Duodenal mucosa (tissue), 2 donors: Measurements from ENCODE around the gene ITIH3.

Experiments
- H3K27ac ChIP-seq: one replicate; pipeline ENCODE4 v1.7.0; 2013; ENCODE audit warnings: low read depth, low read length
- H3K27me3 ChIP-seq, 2 donors: one replicate each; pipeline ENCODE4 v1.7.0; 2013; ENCODE audit warnings: low read length in 2 of 2, control low read depth in 1 of 2; ENCODE audit not compliant: insufficient read depth in 2 of 2, control insufficient read depth in 1 of 2
- H3K36me3 ChIP-seq, 2 donors: one replicate each; pipeline ENCODE4 v1.7.0; 2013; ENCODE audit warnings: low read length in 2 of 2, control low read depth in 1 of 2; ENCODE audit not compliant: insufficient read depth in 2 of 2, control insufficient read depth in 1 of 2
- H3K4me1 ChIP-seq, 2 donors: one replicate each; pipeline ENCODE4 v1.7.0; 2013; ENCODE audit warnings: low read length in 2 of 2, control low read depth in 1 of 2; ENCODE audit not compliant: insufficient read depth in 2 of 2, control insufficient read depth in 1 of 2
- H3K4me3 ChIP-seq, 2 donors: one replicate each; pipeline ENCODE4 v1.7.0; 2013; ENCODE audit warnings: low read length in 2 of 2, low read depth in 1 of 2
- H3K9ac ChIP-seq, 2 donors: one replicate each; pipeline ENCODE4 v1.7.0; 2013; ENCODE audit warnings: low read length in 2 of 2, low read depth in 1 of 2
- H3K9me3 ChIP-seq, 2 donors: one replicate each; pipeline ENCODE4 v1.7.0; 2013; ENCODE audit warnings: low read length in 2 of 2, control low read depth in 1 of 2; ENCODE audit not compliant: control insufficient read depth in 1 of 2

Gene ITIH3

GRCh38 chr3:52811452-52812011 lies 16.9 kb downstream of the ITIH3 start:
- Histone ChIP-seq H3K27ac (no peak overlapping the region), H3K9me3 (no peaks in the 10 kb centered on the region)

GRCh38 chr3:52813810-52814209 lies 19.2 kb downstream of the ITIH3 start:
- Histone ChIP-seq H3K27ac (no peak overlapping the region), H3K27me3 (no peaks in the 10 kb centered on the region)

More at GRCh38 chr3:52811452-52812011, 16.9 kb downstream of the ITIH3 start:
- no peaks in the 10 kb centered on the region for H3K27me3 ChIP-seq
- no peak overlapping the region for H3K4me3 ChIP-seq
- H3K9ac ChIP-seq = no peak overlapping the region
- no peaks in the 10 kb centered on the region for H3K36me3 ChIP-seq
- no peaks in the 10 kb centered on the region for H3K4me1 ChIP-seq

DNA sequence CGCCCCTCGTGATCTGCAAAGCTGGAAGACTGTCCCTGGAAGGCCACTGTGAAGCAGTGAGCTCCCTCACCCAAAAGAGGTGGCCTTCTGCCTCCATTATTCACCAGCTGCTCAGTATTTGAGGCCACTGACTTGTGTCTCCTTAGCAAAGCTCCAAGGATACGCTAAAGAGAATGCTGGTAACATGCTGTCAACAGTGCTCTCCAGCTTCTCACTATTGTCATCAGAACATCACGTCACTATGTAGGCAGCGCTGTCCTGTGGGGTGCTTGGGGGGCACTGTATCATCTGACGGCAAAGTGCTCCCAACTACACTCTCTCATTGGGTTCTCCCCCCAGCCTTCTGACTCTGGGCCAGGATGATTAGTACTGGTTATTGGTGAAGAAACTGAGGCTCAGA lies 21.6 kb downstream of the ITIH3 start:
- H3K9ac ChIP-seq = no peak overlapping the region
- H3K9me3 ChIP-seq = no peaks in the 10 kb centered on the region
- H3K27me3 ChIP-seq = no peaks in the 10 kb centered on the region
- no peak overlapping the region for H3K27ac ChIP-seq
- H3K4me3 ChIP-seq = no peak overlapping the region
- no peaks in the 10 kb centered on the region for H3K36me3 ChIP-seq
- no peaks in the 10 kb centered on the region for H3K4me1 ChIP-seq

More at GRCh38 chr3:52813810-52814209, 19.2 kb downstream of the ITIH3 start:
- Histone ChIP-seq H3K36me3 (no peaks in the 10 kb centered on the region), H3K4me1 (no peaks in the 10 kb centered on the region), H3K9ac (no peak overlapping the region), H3K9me3 (no peaks in the 10 kb centered on the region), H3K4me3 (no peak overlapping the region)

DNA sequence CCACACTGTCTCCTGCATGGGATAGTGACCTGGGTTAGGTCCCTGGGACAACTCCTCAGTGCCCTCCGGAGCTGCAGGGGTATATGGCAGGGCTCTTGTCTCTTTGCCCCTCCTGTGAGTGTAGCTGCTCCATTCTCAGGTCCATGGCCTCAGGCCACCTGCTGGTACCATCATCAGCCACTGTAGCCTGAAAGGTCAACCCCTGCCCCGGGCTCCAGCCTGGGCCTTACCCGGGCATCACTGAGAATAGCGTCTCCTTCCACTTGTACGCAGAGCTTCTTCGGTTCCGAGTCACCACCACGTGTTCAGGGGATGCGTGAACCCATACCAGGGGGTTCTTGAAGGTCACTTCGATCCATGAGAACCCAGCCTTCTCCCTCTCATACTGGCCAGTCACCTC lies 22.1 kb downstream of the ITIH3 start:
- Histone ChIP-seq H3K27me3 (no peaks in the 10 kb centered on the region), H3K4me1 (no peaks in the 10 kb centered on the region), H3K4me3 (no peak overlapping the region), H3K27ac (no peak overlapping the region), H3K9me3 (no peaks in the 10 kb centered on the region), H3K9ac (no peak overlapping the region), H3K36me3 (no peaks in the 10 kb centered on the region)

GRCh38 chr3:52817221-52817620 lies 22.6 kb downstream of the ITIH3 start:
- no peaks in the 10 kb centered on the region for H3K4me1 ChIP-seq

GRCh38 chr3:52817860-52818259 lies 23.3 kb downstream of the ITIH3 start:
- Histone ChIP-seq H3K27ac (no peak overlapping the region), H3K36me3 (no peaks in the 10 kb centered on the region), H3K27me3 (no peaks in the 10 kb centered on the region), H3K9ac (no peak overlapping the region), H3K4me1 (no peaks in the 10 kb centered on the region), H3K9me3 (no peaks in the 10 kb centered on the region), H3K4me3 (no peak overlapping the region)

More at GRCh38 chr3:52817221-52817620, 22.6 kb downstream of the ITIH3 start:
- Histone ChIP-seq H3K4me3 (no peak overlapping the region), H3K27me3 (no peaks in the 10 kb centered on the region), H3K36me3 (no peaks in the 10 kb centered on the region), H3K27ac (no peak overlapping the region), H3K9me3 (no peaks in the 10 kb centered on the region), H3K9ac (no peak overlapping the region)

DNA sequence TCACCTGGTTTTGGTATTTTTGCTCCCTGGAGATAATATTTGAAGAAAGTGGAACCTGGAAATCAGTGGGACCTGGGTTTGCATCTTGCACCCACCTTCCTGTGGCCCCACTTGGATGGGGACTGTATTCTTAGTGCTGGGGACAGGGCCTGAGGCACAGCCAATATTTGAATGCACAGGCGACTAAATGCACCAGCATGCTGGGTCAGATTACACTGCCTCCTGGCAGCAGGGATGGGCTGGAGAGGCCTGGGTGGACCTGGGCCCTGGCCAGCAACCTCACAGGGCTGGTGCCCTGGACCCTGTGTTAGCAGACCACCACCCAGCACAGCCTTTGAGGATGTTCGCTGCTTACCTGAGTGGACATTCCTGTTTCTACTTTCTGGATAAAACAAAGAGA lies 25.3 kb downstream of the ITIH3 start:
- no peak overlapping the region for H3K9ac ChIP-seq
- H3K36me3 ChIP-seq = no peaks in the 10 kb centered on the region
- H3K9me3 ChIP-seq = no peaks in the 10 kb centered on the region
- no peak overlapping the region for H3K4me3 ChIP-seq
- no peaks in the 10 kb centered on the region for H3K4me1 ChIP-seq
- H3K27me3 ChIP-seq = no peaks in the 10 kb centered on the region
- H3K27ac ChIP-seq = no peak overlapping the region

- Histone ChIP-seq H3K36me3 (no peaks in the 10 kb centered on the region), H3K27ac (no peak overlapping the region), H3K4me1 (no peaks in the 10 kb centered on the region)
Observed at GRCh38 chr3:52820736-52821135, 26.1 kb downstream of the ITIH3 start.

DNA sequence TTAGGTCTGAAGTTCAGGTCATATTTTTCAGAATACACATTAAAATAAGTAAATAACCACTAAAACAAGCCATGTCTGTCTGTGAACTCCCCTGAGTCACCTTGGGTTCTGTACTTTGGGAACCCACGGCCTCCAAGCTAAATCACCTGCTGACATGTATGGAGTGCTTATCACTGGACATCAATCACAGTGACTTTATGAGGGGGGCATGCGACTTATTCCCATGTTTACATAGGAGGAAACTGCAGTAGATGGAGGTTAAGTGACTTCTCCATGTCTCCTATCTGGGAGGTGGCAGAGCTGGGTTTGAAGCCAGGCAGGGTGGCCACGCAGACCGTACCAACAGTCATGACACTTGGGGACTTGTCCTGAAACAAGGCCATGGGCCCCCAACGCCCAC lies 27.8 kb downstream of the ITIH3 start:
- Histone ChIP-seq H3K27ac (no peak overlapping the region), H3K36me3 (no peaks in the 10 kb centered on the region), H3K9ac (no peak overlapping the region), H3K27me3 (no peaks in the 10 kb centered on the region), H3K4me1 (no peaks in the 10 kb centered on the region), H3K4me3 (no peak overlapping the region), H3K9me3 (no peaks in the 10 kb centered on the region)

More at GRCh38 chr3:52820736-52821135, 26.1 kb downstream of the ITIH3 start:
- H3K9ac ChIP-seq = no peak overlapping the region
- no peaks in the 10 kb centered on the region for H3K9me3 ChIP-seq
- H3K4me3 ChIP-seq = no peak overlapping the region
- no peaks in the 10 kb centered on the region for H3K27me3 ChIP-seq

DNA sequence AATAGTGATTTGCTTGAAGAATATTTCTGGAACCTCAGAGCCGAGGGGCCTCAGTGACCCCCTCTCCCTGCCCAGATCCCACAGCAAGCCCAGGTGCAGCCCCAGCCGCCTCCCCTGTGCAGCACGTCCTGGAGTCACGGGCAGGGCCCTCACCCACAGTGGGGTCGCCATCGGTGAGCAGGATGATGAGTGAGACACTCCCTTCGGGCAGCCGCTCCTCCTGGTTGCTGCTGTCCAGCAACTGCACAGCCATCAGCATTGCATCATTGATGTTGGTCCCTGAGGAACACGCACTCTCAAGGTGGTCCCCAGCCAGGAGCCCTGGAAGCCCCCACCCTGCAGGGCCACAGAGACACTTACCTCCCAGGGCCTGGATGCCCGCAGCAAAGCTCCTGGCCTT lies 29.4 kb downstream of the ITIH3 start:
- Histone ChIP-seq H3K27ac (no peak overlapping the region), H3K4me3 (no peak overlapping the region), H3K27me3 (no peaks in the 10 kb centered on the region), H3K9ac (no peak overlapping the region), H3K36me3 (no peaks in the 10 kb centered on the region), H3K4me1 (no peaks in the 10 kb centered on the region), H3K9me3 (no peaks in the 10 kb centered on the region)

DNA sequence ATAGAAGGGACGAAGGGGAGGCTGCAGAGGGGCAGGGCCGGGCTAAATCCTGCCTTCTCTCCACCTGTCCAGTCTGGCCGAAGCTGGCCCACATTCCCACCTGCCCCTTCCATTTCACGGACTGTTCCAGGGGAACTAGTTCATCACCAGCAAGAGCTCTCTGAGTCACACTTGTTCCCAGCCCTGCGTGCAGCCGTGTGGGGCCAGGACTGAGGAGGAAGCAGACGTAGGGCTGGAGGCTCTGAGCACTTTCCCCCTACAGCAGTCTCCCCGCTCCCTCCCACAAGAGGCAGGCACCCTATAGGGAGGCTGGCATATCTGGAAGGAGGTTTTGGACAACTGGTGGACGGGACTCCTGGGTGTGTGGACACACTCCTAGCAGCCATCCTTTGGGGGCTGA lies 32.8 kb downstream of the ITIH3 start:
- H3K4me3 ChIP-seq = no peak overlapping the region
- H3K36me3 ChIP-seq = no peaks in the 10 kb centered on the region
- H3K4me1 ChIP-seq = peaks cover 0 to 7% of the 10 kb centered on the region in 2 donors
- H3K27ac ChIP-seq = peak overlapping the region; percentile 18
- H3K9ac ChIP-seq = no peak overlapping the region
- no peaks in the 10 kb centered on the region for H3K27me3 ChIP-seq
- H3K9me3 ChIP-seq = no peaks in the 10 kb centered on the region
